C4-2B (cell line): ENCODE data around the gene KDM4C.
"Not testable (repeated sequence)": the region's sequence is repeated elsewhere in the genome, so short reads cannot be mapped to it uniquely, and the experiment has no call there.

ENCODE experiments used
- H3K27ac ChIP-seq: fragments of 450-650 bp; 2 replicates; pipeline ENCODE4 v1.5.1; 2017
- ZFX ChIP-seq: fragments of 450-650 bp; IDR thresholded peaks from 2 replicates; pipeline ENCODE4 v1.6.1; 2017
- TF ChIP-seq, protein P1 (sequence below): fragments of 450-650 bp; conservative IDR thresholded peaks from 2 replicates; pipeline ENCODE4 v1.5.1; 2017; ENCODE audit warnings: mild to moderate bottlenecking

KDM4C gene

DNA sequence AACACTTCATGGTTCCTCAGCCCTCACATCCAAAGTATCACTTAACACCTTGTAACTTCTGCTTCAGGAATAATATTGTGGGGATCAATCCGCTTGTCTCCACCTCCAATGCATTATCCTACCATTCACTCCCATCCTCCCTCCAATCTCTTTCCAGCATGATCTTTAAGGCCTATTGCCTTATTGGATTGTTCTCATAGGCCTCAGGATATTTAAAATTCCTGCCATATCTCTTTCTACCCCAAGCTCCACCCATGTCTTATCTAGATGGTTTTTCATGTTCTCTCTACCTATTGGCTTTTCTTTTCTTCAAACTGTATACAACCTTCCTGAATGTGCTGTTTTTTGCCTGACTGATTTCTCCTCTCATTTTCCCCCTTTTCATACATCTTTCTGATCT lies 7.2 kb downstream of the KDM4C start:
- no peak for TF ChIP-seq ZFX
- TF ChIP-seq, protein P1, sequence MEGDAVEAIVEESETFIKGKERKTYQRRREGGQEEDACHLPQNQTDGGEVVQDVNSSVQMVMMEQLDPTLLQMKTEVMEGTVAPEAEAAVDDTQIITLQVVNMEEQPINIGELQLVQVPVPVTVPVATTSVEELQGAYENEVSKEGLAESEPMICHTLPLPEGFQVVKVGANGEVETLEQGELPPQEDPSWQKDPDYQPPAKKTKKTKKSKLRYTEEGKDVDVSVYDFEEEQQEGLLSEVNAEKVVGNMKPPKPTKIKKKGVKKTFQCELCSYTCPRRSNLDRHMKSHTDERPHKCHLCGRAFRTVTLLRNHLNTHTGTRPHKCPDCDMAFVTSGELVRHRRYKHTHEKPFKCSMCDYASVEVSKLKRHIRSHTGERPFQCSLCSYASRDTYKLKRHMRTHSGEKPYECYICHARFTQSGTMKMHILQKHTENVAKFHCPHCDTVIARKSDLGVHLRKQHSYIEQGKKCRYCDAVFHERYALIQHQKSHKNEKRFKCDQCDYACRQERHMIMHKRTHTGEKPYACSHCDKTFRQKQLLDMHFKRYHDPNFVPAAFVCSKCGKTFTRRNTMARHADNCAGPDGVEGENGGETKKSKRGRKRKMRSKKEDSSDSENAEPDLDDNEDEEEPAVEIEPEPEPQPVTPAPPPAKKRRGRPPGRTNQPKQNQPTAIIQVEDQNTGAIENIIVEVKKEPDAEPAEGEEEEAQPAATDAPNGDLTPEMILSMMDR: no peak
- H3K27ac ChIP-seq: no peak overlapping the region

DNA sequence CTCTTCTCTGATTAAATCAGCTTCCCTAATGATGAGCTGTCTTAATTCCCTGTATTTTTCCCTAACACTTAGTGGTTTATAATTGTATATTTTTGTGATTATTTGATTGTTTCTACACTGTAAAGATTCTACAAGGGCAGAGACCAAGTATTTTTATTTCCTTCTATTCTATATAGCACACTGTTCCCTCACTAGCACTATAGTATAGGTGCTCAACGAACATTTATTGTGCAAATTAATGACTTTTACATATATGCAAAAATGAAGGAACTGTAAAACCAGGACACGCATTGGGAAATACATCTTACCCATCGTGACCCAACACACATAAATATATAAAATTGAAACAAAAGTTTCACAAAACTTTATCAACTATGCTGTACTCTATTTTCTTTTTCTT lies 7.6 kb downstream of the KDM4C start:
- no peak for TF ChIP-seq ZFX
- TF ChIP-seq, protein P1: no peak
- H3K27ac ChIP-seq: no peak overlapping the region

DNA sequence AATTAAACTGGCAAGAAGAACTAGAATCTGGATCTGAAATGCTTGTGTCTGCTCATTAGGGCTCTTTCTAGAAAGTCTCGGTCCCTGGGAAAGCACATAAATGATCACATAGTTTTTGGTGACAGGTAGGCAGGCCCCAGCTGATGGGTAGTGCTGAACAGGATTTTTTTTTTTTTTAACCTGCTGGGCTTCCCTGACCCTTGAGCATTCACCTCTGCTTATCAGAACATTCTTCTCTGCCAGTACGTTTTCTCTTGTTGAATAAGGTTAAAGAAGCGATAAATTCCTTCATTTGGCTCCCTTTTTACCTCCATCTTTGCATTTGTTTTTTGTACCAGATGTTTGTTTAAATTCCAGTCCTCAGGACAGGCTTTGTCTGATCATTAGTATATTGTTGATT lies 8.8 kb downstream of the KDM4C start:
- TF ChIP-seq, protein P1: no peak
- no peak for TF ChIP-seq ZFX
- H3K27ac ChIP-seq: no peak overlapping the region

DNA sequence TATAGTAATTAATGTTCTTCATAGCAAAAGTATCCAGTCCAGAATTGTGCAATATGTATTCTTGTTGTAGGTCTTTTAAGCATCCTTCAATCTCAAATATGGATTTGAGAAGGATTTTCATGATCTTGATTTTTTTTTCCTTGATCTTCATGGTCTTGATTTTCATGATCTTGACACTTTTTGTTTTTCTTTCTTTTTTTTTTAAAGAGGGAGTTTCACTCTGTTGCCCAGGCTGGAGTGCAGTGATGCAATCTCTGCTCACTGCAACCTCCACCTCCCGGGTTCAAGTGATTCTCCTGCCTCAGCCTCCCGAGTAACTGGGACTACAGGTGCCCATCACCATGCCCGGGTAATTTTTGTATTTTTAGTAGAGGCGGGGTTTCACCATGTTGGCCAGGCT lies 10.8 kb downstream of the KDM4C start:
- not testable (repeated sequence) for H3K27ac ChIP-seq

DNA sequence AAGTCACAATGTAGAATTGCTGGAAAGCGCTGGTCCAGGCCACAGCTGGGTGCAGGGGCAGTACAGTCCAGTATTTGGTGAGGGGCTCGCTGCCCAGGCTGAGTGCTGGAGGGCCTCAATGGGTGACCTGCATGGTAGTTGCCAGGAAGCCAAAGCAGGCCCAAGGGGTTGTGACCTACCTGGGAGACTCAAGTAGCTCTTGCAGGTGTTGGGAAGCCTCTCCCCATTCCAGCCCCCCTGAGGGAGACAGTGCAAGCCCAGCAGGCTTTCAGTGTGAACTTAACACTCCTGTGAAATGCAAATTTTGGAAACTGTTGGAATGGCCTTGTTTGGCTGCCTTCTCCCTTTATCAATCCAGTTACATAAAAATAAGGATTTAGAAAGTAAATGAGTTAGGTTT lies 13.9 kb downstream of the KDM4C start:
- no peak overlapping the region for H3K27ac ChIP-seq
- TF ChIP-seq, protein P1: no peak
- TF ChIP-seq ZFX: no peak

DNA sequence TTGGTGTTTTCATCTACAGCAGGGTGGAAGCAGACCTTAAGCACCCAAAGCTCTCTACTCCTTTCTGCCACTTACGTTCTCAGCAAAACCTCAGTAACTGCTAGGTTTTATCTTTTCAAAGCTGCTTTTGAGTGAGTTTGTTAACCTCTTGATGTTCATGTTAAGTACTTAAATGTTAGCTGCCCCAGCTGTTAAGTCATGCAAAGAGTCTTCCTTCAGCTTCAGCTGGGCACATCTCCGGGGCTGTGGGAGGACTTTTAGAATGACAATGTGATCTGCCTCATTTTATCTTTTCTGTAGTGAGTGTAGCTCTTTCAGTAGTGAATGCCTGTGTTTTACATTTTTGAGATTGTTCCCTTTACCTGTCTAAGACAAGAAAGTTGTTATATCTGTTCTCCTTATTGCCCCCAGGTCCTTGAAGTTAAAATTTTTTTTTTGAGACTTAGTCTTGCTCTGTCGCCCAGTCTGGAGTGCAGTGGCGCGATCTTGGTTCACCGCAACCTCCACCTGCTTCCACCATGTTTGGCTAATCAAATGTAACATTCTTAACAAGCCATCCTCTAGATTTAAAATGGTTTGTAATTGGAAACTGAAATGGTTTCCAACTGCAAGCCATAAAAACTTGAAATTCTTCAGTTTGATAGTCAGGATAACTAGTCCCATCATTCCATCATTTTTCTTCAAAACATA lies 19.6 kb downstream of the KDM4C start:
- no peak overlapping the region for H3K27ac ChIP-seq

DNA sequence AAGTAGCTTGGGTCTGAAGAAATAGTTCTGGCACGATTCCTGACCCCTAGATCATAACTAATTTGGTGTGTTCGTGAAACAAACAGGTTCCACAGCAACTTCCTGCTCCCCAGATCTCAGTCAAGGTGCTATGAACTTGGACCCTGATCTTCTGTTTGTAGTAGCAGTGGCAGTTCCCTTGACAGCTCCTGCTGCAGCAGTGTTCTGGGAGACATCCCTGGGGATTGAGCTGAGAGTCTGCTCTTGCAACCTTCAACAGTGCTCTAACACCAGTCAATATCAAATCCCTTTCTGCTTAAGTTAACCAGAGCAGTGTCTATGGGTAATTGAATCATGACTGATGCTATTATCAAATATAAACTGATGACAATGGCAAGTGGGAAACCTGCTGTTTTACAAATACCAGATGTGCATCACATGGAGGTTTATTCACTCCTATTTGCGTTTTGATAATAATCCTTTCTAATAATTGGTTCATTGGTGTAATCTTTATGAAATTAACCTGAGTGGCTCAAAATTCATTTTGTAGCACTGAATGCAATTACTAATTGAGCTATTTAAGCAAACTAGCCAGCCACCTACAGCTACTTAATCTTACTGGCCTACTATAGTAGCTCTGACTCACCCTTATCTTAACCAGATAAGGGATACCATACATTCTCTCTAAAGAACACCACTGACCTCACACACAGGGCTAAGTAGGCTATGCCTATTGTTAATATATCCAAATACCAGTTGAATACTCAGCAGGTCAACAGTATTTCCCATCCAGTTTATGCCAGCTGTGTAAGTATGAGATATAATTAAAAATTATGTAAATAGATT lies 21.9 kb downstream of the KDM4C start:
- no peak overlapping the region for H3K27ac ChIP-seq
- TF ChIP-seq ZFX: no peak
- TF ChIP-seq, protein P1: no peak

More for the DNA sequence above, 19.6 kb downstream of the KDM4C start:
- no peak for TF ChIP-seq ZFX
- TF ChIP-seq, protein P1: no peak
